ENCODE data around the gene WWTR1. TPM values are rescaled to one million over a fixed set of nuclear protein-coding genes. Genes with fewer than 3 reads are reported as not detected.

Gene WWTR1
- total and polyA plus RNA-seq, 3 donors from 2014 or later = 19.4 to 47.0 (median 46.5) TPM

DNA sequence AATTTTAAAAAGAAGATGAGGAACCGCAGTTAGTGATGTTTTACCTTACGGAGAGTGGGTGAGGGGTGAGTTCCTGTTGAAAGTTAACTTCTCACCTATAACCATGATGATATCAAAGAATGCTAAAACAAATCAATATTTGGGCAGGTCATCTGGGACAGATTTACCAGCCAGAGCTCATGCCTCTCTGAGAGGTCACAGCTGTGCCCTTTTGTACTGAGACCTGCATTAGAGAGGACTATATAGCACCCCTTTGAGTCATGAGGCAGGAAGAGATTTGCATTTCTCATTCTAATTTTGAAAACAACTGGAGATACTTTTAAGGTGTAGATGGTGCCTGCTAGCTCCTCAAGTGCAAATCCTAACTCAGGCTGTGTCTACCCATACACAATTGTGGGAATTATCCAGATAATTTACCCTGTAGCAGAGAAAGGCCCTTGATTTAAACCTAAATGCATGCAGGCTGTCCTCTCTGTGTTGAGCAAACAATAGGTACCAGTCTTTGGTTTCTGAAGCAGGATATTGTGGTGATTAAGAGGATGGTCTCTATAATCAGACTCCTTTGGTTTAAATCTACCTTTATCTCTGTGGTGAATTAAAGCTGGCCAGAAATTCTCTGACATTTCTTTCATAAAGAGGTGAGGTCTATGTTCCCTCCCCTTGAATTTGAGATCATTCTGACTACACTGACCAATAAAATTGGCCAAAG is 189.2 kb downstream of the WWTR1 start:
- no peak for TF ChIP-seq POLR2A (IDR thresholded peaks at IDR 0.05)
- TF ChIP-seq, protein P1, sequence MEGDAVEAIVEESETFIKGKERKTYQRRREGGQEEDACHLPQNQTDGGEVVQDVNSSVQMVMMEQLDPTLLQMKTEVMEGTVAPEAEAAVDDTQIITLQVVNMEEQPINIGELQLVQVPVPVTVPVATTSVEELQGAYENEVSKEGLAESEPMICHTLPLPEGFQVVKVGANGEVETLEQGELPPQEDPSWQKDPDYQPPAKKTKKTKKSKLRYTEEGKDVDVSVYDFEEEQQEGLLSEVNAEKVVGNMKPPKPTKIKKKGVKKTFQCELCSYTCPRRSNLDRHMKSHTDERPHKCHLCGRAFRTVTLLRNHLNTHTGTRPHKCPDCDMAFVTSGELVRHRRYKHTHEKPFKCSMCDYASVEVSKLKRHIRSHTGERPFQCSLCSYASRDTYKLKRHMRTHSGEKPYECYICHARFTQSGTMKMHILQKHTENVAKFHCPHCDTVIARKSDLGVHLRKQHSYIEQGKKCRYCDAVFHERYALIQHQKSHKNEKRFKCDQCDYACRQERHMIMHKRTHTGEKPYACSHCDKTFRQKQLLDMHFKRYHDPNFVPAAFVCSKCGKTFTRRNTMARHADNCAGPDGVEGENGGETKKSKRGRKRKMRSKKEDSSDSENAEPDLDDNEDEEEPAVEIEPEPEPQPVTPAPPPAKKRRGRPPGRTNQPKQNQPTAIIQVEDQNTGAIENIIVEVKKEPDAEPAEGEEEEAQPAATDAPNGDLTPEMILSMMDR (IDR thresholded peaks at IDR 0.05) = no peak
- intact Hi-C loops (cut with DNase I; ENCODE audit: low total_unique reads) = no loop called here
- WGBS, 2 donors = 94 to 100% methylated on average over 2 of the region's 2 CpGs
- no peaks in the 10 kb centered on the region for H3K36me3 ChIP-seq (ENCODE audit: low read depth, missing control alignments)
- no peaks in the 10 kb centered on the region for H3K27me3 ChIP-seq
- no peak for DNase-seq
- H3K4me1 ChIP-seq = peaks cover 5% of the 10 kb centered on the region
- H3K27ac ChIP-seq = no peak overlapping the region
- no peak overlapping the region for H3K4me3 ChIP-seq
- no peaks in the 10 kb centered on the region for H3K9me3 ChIP-seq

Small RNA genes lying within 50 kb of the gene (small RNA-seq; reads per million reads assigned to genes)
- 0 to 0.27 reads per million in 2 donors for gene RNU6-1098P

Other genes with a start within 250 kb of the WWTR1 start
- gene TM4SF4, start 183.3 kb downstream of the WWTR1 start, total RNA-seq = under 1 TPM; 0.12 to 0.39 TPM
- gene TM4SF4, start 183.3 kb downstream of the WWTR1 start, polyA plus RNA-seq (ENCODE audit: insufficient read depth, low read depth, low replicate concordance) = 1.4 TPM
- gene COMMD2, start 94.5 kb upstream of the WWTR1 start, total RNA-seq = 10 to 100 TPM; 21.8 to 27.7 TPM
- gene COMMD2, start 94.5 kb upstream of the WWTR1 start, polyA plus RNA-seq (ENCODE audit: insufficient read depth, low read depth, low replicate concordance) = 19.9 TPM
- gene ANKUB1, start 134.5 kb upstream of the WWTR1 start, total RNA-seq = 1 to 10 TPM in 1 of 2 donors, under 1 TPM in 1; 0.56 to 3.3 TPM
- gene ANKUB1, start 134.5 kb upstream of the WWTR1 start, polyA plus RNA-seq (ENCODE audit: insufficient read depth, low read depth, low replicate concordance) = 2.5 TPM
- gene RNF13, start 155.2 kb upstream of the WWTR1 start, total RNA-seq = 10 to 100 TPM; 81.8 to 85.0 TPM
- gene RNF13, start 155.2 kb upstream of the WWTR1 start, polyA plus RNA-seq (ENCODE audit: insufficient read depth, low read depth, low replicate concordance) = 41.7 TPM

Data from testis (tissue), 3 donors.